OCI-LY3 (cell line): ENCODE measurements around the gene DOK1.
A peak's percentile ranks its signal among the peaks of the same experiment; 100 is the strongest.

Source experiments
- H2AFZ ChIP-seq: fragments of 200-600, 300-600 bp; shearing (Covaris generic); 2 replicates; pipeline ENCODE4 v1.6.0; 2014; ENCODE audit warnings: antibody characterized with exemption, low read depth, low read length
- H3K27ac ChIP-seq: fragments of 200-600, 300-600 bp; sonication (generic); 2 replicates; pipeline ENCODE4 v1.5.1; 2014; ENCODE audit warnings: mild to moderate bottlenecking, low read length, moderate library complexity, mixed read lengths
- H3K27me3 ChIP-seq: fragments of 200-600, 300-600 bp; sonication (generic); 2 replicates; pipeline ENCODE4 v1.6.1; 2014; ENCODE audit warnings: low read depth, low read length, mixed read lengths
- H3K36me3 ChIP-seq: fragments of 200-600, 300-600 bp; sonication (generic); replicated peaks from 2 replicates; pipeline ENCODE3; 2014; ENCODE audit warnings: low read depth, low read length, mixed read lengths
- H3K4me1 ChIP-seq: fragments of 300-600, 200-600 bp; sonication (generic); 2 replicates; pipeline ENCODE4 v1.6.1; 2014; ENCODE audit warnings: low read length, mixed read lengths
- H3K4me2 ChIP-seq: fragments of 200-600, 300-600 bp; sonication (generic); 2 replicates; pipeline ENCODE4 v1.6.1; 2014; ENCODE audit warnings: low read length, mixed read lengths
- H3K4me3 ChIP-seq: fragments of 300-600, 200-600 bp; sonication (generic); 2 replicates; pipeline ENCODE4 v1.5.1; 2014; ENCODE audit warnings: antibody characterized with exemption, mild to moderate bottlenecking, low read length, moderate library complexity
- H3K79me2 ChIP-seq: fragments of 300-600, 200-600 bp; shearing (Covaris generic); 2 replicates; pipeline ENCODE4 v1.6.1; 2014; ENCODE audit warnings: mild to moderate bottlenecking, low read length, mixed read lengths
- H3K9ac ChIP-seq: fragments of 300-600, 200-600 bp; shearing (Covaris generic); 2 replicates; pipeline ENCODE4 v1.6.0; 2014; ENCODE audit warnings: mild to moderate bottlenecking, low read length, moderate library complexity
- H3K9me3 ChIP-seq: fragments of 200-600, 300-600 bp; shearing (Covaris generic); 2 replicates; pipeline ENCODE4 v1.6.1; 2014; ENCODE audit warnings: low read length, mixed read lengths; ENCODE audit not compliant: insufficient read depth
- H4K20me1 ChIP-seq: fragments of 200-600, 300-600 bp; sonication (generic); 2 replicates; pipeline ENCODE4 v1.6.1; 2016; ENCODE audit warnings: low read length, mixed read lengths; ENCODE audit not compliant: insufficient read depth
- CTCF ChIP-seq: fragments of 200-600, 300-600 bp; sonication (generic); IDR thresholded peaks from 2 replicates; pipeline ENCODE4 v1.5.1; 2014; ENCODE audit warnings: antibody characterized with exemption, low read length, low read depth
- EZH2phosphoT487 ChIP-seq: fragments of 200-600 bp; shearing (Covaris generic); IDR thresholded peaks from 2 replicates; pipeline ENCODE4 v1.6.1; 2018; ENCODE audit warnings: antibody characterized with exemption, mixed run types, low read depth

Gene DOK1

DNA sequence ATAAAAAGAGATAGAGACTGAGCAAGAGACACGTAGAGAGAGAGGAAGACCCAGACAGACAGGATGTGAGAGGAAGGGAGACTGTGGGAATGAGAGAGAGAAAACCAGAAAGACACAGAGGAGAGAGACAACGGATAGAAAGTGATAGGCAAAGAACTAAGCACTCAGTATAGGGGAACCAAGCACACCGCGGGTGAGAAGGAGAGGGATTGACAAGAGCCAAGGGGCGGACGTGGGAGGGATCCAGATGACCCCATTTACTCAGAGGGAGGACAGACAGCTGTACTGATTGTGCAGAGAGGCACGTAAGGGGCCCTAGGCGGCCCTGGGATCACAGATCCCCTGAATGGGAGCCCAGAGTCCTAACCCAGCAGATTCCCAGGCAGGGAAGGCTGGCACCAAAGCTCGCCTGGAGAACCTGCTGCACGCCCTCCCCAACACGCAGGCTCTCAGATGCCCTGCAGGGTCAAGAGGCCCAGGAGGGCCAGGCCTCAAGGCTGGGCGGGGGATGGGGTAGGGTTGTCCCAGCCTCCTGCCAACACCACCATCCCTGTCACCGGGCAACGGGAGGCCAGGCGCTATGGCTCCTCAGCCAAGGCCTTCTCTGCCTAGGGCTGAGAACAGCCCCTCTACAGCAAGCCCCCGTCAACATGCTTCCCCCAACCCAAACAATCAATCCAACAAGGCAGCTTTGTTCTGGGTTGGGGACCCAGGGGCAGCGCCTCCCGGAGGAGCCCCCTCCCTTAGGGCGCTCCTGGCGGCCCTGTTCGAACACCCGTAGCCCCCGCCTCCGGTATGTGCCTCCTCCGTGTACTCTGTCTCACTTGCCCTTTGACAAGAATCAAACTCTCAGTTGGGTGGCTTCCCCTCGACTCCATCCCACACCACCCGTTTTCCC lies 1.4 kb upstream of the DOK1 start:
- H4K20me1 ChIP-seq: no peaks in the 10 kb centered on the region
- peak overlapping the region; percentile 90 for H3K4me3 ChIP-seq
- H3K4me2 ChIP-seq: peak overlapping the region; percentile 93
- H3K4me1 ChIP-seq: peaks cover 11% of the 10 kb centered on the region
- no peak overlapping the region for H2AFZ ChIP-seq
- no peaks in the 10 kb centered on the region for H3K36me3 ChIP-seq
- H3K9ac ChIP-seq: peak overlapping the region; percentile 91
- TF ChIP-seq EZH2phosphoT487 (no peak), CTCF (no peak)
- H3K9me3 ChIP-seq: no peaks in the 10 kb centered on the region
- H3K79me2 ChIP-seq: peaks cover 3% of the 10 kb centered on the region; the same call in 1 of the 2 replicates
- H3K27ac ChIP-seq: no peak overlapping the region
- no peaks in the 10 kb centered on the region for H3K27me3 ChIP-seq

GRCh38 chr2:74554820-74555531 lies 456 bp downstream of the DOK1 start:
- Histone ChIP-seq H3K79me2 (peaks cover 3% of the 10 kb centered on the region; the same call in 1 of the 2 replicates), H3K27me3 (no peaks in the 10 kb centered on the region), H3K9me3 (no peaks in the 10 kb centered on the region), H3K4me1 (peaks cover 11% of the 10 kb centered on the region), H3K27ac (peak overlapping the region; percentile 33; the same call in 1 of the 2 replicates), H4K20me1 (no peaks in the 10 kb centered on the region), H3K9ac (peak overlapping the region; percentile 91), H3K4me2 (peak overlapping the region; percentile 93), H2AFZ (peak overlapping the region; percentile 61; the same call in 1 of the 2 replicates), H3K4me3 (peak overlapping the region; percentile 90), H3K36me3 (no peaks in the 10 kb centered on the region)
- no peak for TF ChIP-seq EZH2phosphoT487
- no peak for TF ChIP-seq CTCF

- H4K20me1 ChIP-seq: no peaks in the 10 kb centered on the region
- H3K27ac ChIP-seq: no peak overlapping the region
- no peaks in the 10 kb centered on the region for H3K36me3 ChIP-seq
- H3K9ac ChIP-seq: peak overlapping the region; percentile 91
- H3K9me3 ChIP-seq: no peaks in the 10 kb centered on the region
- TF ChIP-seq CTCF (no peak), EZH2phosphoT487 (no peak)
- 0 out of 2 replicates have a peak, but pooled peaks cover 6% of the 10 kb centered on the region for H3K27me3 ChIP-seq
- peak overlapping the region; percentile 93 for H3K4me2 ChIP-seq
- H3K79me2 ChIP-seq: peaks cover 3% of the 10 kb centered on the region; the same call in 1 of the 2 replicates
- H3K4me3 ChIP-seq: peak overlapping the region; percentile 90
- peaks cover 11% of the 10 kb centered on the region for H3K4me1 ChIP-seq
- no peak overlapping the region for H2AFZ ChIP-seq
Observed at GRCh38 chr2:74555610-74556103, 1.1 kb downstream of the DOK1 start.

DNA sequence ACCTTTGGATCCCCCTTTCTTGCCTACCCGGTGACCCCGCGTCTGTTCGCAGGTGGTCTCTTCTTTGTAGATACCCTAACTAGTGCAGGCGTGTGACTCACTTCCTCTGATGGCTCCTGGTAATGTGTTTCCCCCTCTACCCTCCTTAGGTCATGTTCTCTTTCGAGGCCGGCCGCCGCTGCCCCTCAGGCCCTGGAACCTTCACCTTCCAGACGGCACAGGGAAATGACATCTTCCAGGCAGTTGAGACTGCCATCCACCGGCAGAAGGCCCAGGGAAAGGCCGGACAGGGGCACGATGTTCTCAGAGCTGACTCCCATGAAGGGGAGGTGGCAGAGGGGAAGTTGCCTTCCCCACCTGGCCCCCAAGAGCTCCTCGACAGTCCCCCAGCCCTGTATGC lies 1.6 kb downstream of the DOK1 start:
- Histone ChIP-seq H3K36me3 (no peaks in the 10 kb centered on the region), H2AFZ (no peak overlapping the region), H3K27ac (no peak overlapping the region), H3K4me1 (peaks cover 11% of the 10 kb centered on the region), H3K27me3 (peaks cover 8% of the 10 kb centered on the region; the same call in 1 of the 2 replicates), H3K4me2 (no peak overlapping the region), H3K9ac (no peak overlapping the region), H3K9me3 (no peaks in the 10 kb centered on the region), H4K20me1 (no peaks in the 10 kb centered on the region), H3K79me2 (peaks cover 3% of the 10 kb centered on the region; the same call in 1 of the 2 replicates), H3K4me3 (no peak overlapping the region)
- TF ChIP-seq EZH2phosphoT487 (no peak), CTCF (no peak)
